SK-N-SH treated with all-trans-retinoic acid at 6 μM for 48 hours (cell line): ENCODE data around the gene ISOC2.

Experiments used
- ATAC-seq: fragments of 200-7000 bp; cut with Tn5 transposase; 3 replicates; pipeline ENCODE4 v1.9.1; 2020; ENCODE audit warnings: mild to moderate bottlenecking, moderate library complexity
- ARNTL ChIP-seq: fragments of 450-650 bp; formaldehyde crosslinking; IDR thresholded peaks from 2 replicates; pipeline ENCODE4 v1.5.0; 2020; ENCODE audit warnings: low read depth, mild to moderate bottlenecking, moderate library complexity, borderline replicate concordance
- BACH2 ChIP-seq: fragments of 250-450 bp; sonication (Bioruptor Pico); IDR thresholded peaks from 2 replicates; pipeline ENCODE4 v1.9.0; 2021; ENCODE audit warnings: mild to moderate bottlenecking, borderline replicate concordance
- CSDC2 ChIP-seq: fragments of 250-450 bp; sonication (Bioruptor Pico); IDR thresholded peaks from 2 replicates; pipeline ENCODE4 v1.5.0; 2020; ENCODE audit warnings: mild to moderate bottlenecking, moderate library complexity
- CSRNP3 ChIP-seq: fragments of 250-450 bp; sonication (Bioruptor Pico); IDR thresholded peaks from 2 replicates; pipeline ENCODE4 v1.5.1; 2021; ENCODE audit warnings: mild to moderate bottlenecking, moderate library complexity
- ESRRG ChIP-seq: fragments of 250-450 bp; sonication (Bioruptor Pico); IDR thresholded peaks from 2 replicates; pipeline ENCODE4 v1.6.1; 2021; ENCODE audit warnings: mild to moderate bottlenecking
- GLIS3 ChIP-seq: fragments of 250-450 bp; sonication (Bioruptor Pico); IDR thresholded peaks from 2 replicates; pipeline ENCODE4 v1.5.0; 2020; ENCODE audit warnings: mild to moderate bottlenecking, moderate library complexity
- ISL1 ChIP-seq: fragments of 250-450 bp; sonication (Bioruptor Pico); IDR thresholded peaks from 2 replicates; pipeline ENCODE4 v2.1.2; 2022; ENCODE audit warnings: mild to moderate bottlenecking, moderate library complexity
- POU6F1 ChIP-seq: fragments of 250-450 bp; sonication (Bioruptor Pico); IDR thresholded peaks from 2 replicates; pipeline ENCODE4 v1.8.0; 2021; ENCODE audit warnings: low read depth, mild to moderate bottlenecking, moderate library complexity, borderline replicate concordance
- PPARA ChIP-seq: fragments of 250-450 bp; sonication (Bioruptor Pico); IDR thresholded peaks from 2 replicates; pipeline ENCODE4 v1.5.0; 2020; ENCODE audit warnings: mild to moderate bottlenecking, borderline replicate concordance
- RARB ChIP-seq: fragments of 250-450 bp; sonication (Bioruptor Pico); IDR thresholded peaks from 2 replicates; pipeline ENCODE4 v1.8.0; 2021; ENCODE audit warnings: mild to moderate bottlenecking, moderate library complexity
- SNAI2 ChIP-seq: fragments of 250-450 bp; sonication (Bioruptor Pico); IDR thresholded peaks from 2 replicates; pipeline ENCODE4 v1.5.0; 2020; ENCODE audit warnings: mild to moderate bottlenecking, moderate library complexity
- TCF4 ChIP-seq: fragments of 250-450 bp; sonication (Bioruptor Pico); IDR thresholded peaks from 2 replicates; pipeline ENCODE4 v1.8.0; 2021; ENCODE audit warnings: mild to moderate bottlenecking, moderate library complexity, borderline replicate concordance
- TOX ChIP-seq: fragments of 250-450 bp; sonication (Bioruptor Pico); IDR thresholded peaks from 2 replicates; pipeline ENCODE4 v1.8.0; 2021; ENCODE audit warnings: mild to moderate bottlenecking, moderate library complexity, borderline replicate concordance
- ZC3H10 ChIP-seq: fragments of 250-450 bp; sonication (Bioruptor Pico); IDR thresholded peaks from 2 replicates; pipeline ENCODE4 v1.5.1; 2021; ENCODE audit warnings: mild to moderate bottlenecking, moderate library complexity
- ZFP3 ChIP-seq: fragments of 250-450 bp; sonication (Bioruptor Pico); IDR thresholded peaks from 2 replicates; pipeline ENCODE4 v1.5.0; 2020; ENCODE audit warnings: mild to moderate bottlenecking, moderate library complexity
- ZFP30 ChIP-seq: fragments of 450-650 bp; formaldehyde crosslinking; IDR thresholded peaks from 2 replicates; pipeline ENCODE4 v1.5.0; 2022; ENCODE audit warnings: mild to moderate bottlenecking, moderate library complexity
- ZNF565 ChIP-seq: fragments of 450-650 bp; formaldehyde crosslinking; conservative IDR thresholded peaks from 2 replicates; pipeline ENCODE4 v1.5.0; 2020; ENCODE audit warnings: low read depth, mild to moderate bottlenecking, moderate library complexity
- ZNF70 ChIP-seq: fragments of 450-650 bp; formaldehyde crosslinking; IDR thresholded peaks from 2 replicates; pipeline ENCODE4 v1.5.0; 2020; ENCODE audit warnings: mild to moderate bottlenecking, moderate library complexity
- ZNF8 ChIP-seq: fragments of 450-650 bp; formaldehyde crosslinking; IDR thresholded peaks from 2 replicates; pipeline ENCODE4 v1.5.0; 2020; ENCODE audit warnings: mild to moderate bottlenecking, moderate library complexity
- TF ChIP-seq, protein P1 (sequence below): fragments of 250-450 bp; sonication (Bioruptor Pico); IDR thresholded peaks from 2 replicates; pipeline ENCODE4 v1.8.0; 2020; ENCODE audit warnings: mild to moderate bottlenecking, moderate library complexity, borderline replicate concordance
- TF ChIP-seq, protein P2 (sequence below): fragments of 250-450 bp; sonication (Bioruptor Pico); IDR thresholded peaks from 2 replicates; pipeline ENCODE4 v1.5.1; 2020; ENCODE audit warnings: low read depth, mild to moderate bottlenecking, moderate library complexity
- TF ChIP-seq, protein P3 (sequence below): fragments of 250-450 bp; sonication (Bioruptor Pico); IDR thresholded peaks from 2 replicates; pipeline ENCODE4 v1.5.0; 2020; ENCODE audit warnings: mild to moderate bottlenecking, moderate library complexity

Gene ISOC2

GRCh38 chr19:55479045-55479444 lies 17.6 kb upstream of the ISOC2 start:
- TF ChIP-seq ESRRG: no peak
- TF ChIP-seq, protein P1, sequence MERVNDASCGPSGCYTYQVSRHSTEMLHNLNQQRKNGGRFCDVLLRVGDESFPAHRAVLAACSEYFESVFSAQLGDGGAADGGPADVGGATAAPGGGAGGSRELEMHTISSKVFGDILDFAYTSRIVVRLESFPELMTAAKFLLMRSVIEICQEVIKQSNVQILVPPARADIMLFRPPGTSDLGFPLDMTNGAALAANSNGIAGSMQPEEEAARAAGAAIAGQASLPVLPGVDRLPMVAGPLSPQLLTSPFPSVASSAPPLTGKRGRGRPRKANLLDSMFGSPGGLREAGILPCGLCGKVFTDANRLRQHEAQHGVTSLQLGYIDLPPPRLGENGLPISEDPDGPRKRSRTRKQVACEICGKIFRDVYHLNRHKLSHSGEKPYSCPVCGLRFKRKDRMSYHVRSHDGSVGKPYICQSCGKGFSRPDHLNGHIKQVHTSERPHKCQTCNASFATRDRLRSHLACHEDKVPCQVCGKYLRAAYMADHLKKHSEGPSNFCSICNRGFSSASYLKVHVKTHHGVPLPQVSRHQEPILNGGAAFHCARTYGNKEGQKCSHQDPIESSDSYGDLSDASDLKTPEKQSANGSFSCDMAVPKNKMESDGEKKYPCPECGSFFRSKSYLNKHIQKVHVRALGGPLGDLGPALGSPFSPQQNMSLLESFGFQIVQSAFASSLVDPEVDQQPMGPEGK (CRISPR knock-in tag): no peak
- TF ChIP-seq RARB (CRISPR knock-in tag): no peak
- TF ChIP-seq ZFP30 (CRISPR knock-in tag): no peak
- TF ChIP-seq ZC3H10 (CRISPR knock-in tag): no peak
- TF ChIP-seq BACH2: no peak
- TF ChIP-seq ISL1 (CRISPR knock-in tag): no peak
- no peak for TF ChIP-seq GLIS3 (CRISPR knock-in tag)
- no peak for TF ChIP-seq PPARA (CRISPR knock-in tag)
- no peak for TF ChIP-seq CSRNP3 (CRISPR knock-in tag)
- TF ChIP-seq CSDC2 (CRISPR knock-in tag): no peak
- no peak for TF ChIP-seq ZNF70 (CRISPR knock-in tag)
- TF ChIP-seq TOX (CRISPR knock-in tag): no peak
- no peak for TF ChIP-seq POU6F1 (CRISPR knock-in tag)
- no peak for ATAC-seq

- TF ChIP-seq, protein P2, sequence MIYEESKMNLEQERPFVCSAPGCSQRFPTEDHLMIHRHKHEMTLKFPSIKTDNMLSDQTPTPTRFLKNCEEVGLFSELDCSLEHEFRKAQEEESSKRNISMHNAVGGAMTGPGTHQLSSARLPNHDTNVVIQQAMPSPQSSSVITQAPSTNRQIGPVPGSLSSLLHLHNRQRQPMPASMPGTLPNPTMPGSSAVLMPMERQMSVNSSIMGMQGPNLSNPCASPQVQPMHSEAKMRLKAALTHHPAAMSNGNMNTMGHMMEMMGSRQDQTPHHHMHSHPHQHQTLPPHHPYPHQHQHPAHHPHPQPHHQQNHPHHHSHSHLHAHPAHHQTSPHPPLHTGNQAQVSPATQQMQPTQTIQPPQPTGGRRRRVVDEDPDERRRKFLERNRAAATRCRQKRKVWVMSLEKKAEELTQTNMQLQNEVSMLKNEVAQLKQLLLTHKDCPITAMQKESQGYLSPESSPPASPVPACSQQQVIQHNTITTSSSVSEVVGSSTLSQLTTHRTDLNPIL (CRISPR knock-in tag): no peak
- ATAC-seq: no peak
These were observed 16.9 kb upstream of the ISOC2 start for GRCh38 chr19:55478364-55478763.

GRCh38 chr19:55477905-55478304 lies 16.5 kb upstream of the ISOC2 start:
- TF ChIP-seq ESRRG (no peak), SNAI2 (CRISPR knock-in tag) (no peak), TOX (CRISPR knock-in tag) (no peak), RARB (CRISPR knock-in tag) (no peak), GLIS3 (CRISPR knock-in tag) (no peak), ISL1 (CRISPR knock-in tag) (no peak), POU6F1 (CRISPR knock-in tag) (no peak), TCF4 (CRISPR knock-in tag) (no peak), ZNF8 (no peak), ZC3H10 (CRISPR knock-in tag) (no peak), CSDC2 (CRISPR knock-in tag) (no peak), ZFP30 (CRISPR knock-in tag) (no peak), ZFP3 (CRISPR knock-in tag) (no peak), ZNF70 (CRISPR knock-in tag) (no peak), ZNF565 (CRISPR knock-in tag) (no peak), ARNTL (CRISPR knock-in tag) (no peak)
- TF ChIP-seq, protein P2 (CRISPR knock-in tag): no peak
- TF ChIP-seq, protein P1 (CRISPR knock-in tag): no peak
- TF ChIP-seq, protein P3, sequence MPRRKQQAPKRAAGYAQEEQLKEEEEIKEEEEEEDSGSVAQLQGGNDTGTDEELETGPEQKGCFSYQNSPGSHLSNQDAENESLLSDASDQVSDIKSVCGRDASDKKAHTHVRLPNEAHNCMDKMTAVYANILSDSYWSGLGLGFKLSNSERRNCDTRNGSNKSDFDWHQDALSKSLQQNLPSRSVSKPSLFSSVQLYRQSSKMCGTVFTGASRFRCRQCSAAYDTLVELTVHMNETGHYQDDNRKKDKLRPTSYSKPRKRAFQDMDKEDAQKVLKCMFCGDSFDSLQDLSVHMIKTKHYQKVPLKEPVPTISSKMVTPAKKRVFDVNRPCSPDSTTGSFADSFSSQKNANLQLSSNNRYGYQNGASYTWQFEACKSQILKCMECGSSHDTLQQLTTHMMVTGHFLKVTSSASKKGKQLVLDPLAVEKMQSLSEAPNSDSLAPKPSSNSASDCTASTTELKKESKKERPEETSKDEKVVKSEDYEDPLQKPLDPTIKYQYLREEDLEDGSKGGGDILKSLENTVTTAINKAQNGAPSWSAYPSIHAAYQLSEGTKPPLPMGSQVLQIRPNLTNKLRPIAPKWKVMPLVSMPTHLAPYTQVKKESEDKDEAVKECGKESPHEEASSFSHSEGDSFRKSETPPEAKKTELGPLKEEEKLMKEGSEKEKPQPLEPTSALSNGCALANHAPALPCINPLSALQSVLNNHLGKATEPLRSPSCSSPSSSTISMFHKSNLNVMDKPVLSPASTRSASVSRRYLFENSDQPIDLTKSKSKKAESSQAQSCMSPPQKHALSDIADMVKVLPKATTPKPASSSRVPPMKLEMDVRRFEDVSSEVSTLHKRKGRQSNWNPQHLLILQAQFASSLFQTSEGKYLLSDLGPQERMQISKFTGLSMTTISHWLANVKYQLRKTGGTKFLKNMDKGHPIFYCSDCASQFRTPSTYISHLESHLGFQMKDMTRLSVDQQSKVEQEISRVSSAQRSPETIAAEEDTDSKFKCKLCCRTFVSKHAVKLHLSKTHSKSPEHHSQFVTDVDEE (CRISPR knock-in tag): no peak
- no peak for ATAC-seq
